Stimulated activated CD4-positive, alpha-beta T cell treated with anti-CD3 and anti-CD28 coated beads, Interleukin-15, amount 100 ng/mL, for 1 hour (primary cell): ENCODE data around the gene MRPL18.
"Not testable (repeated sequence)": the region's sequence is repeated elsewhere in the genome, so short reads cannot be mapped to it uniquely, and the experiment has no call there.

Experiments
- DNase-seq, 2 donors: peaks; one replicate each; pipeline ENCODE4 v3.0.0-alpha.2; 2020; ENCODE audit warnings: low read depth in 1 of 2, low spot score in 1 of 2

MRPL18 gene

DNA sequence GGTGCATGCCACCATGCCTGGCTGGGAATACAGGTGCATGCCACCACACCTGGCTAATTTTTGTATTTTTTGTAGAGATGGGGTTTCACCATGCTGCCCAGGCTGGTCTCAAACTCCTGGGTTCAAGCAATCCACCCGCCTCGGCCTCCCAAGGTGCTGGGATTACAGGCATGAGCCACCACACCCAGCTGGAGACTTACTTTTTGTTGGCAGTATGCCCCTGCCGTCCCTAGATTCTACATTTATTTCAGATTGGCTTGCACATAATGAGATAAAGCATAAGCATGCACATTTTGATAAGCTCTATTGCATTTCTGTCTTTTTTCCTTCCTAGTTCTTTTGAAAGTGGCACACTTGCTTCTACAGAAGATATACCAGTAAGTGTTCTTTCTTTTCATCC, 26.5 kb downstream of the MRPL18 start:
- DNase-seq, result not testable (repeated sequence)

DNA sequence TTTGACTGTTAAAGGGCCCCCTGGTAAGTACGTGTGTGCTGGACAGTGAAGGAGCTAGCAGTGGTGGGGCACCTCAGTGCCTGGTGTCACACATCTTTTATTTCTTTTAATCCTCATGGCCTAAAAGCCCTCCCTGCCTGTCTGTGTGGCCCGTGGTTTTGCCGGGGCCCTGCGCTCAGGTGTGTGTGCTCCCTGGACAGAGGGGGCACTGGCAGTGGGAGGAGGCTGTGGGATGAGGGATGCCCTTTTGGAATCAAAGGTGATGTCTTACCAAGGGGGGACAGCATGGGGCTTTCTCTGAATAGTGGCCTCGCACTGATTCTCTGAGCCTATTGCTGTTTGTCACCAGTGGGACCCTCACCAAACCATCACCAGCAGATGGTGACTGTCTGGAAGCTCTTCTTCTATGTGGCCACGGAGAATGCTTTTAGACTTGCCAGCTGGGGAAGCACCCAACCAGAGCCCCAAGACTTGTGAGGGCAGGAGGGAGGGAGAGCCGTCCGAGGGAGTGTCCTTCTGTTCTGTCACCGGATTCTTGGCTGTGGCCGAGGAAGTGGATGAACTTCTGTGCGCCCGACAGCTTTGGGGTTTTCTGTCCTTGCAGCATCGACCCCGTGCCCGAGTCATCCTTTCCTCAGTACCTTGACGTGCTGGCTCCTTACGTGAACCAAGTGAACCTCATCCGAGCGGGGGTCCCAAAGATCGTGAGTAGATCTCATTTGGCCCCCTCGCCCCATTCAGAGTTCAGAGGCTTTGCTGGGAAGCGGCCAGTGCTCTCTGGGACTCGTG, 27.9 kb downstream of the MRPL18 start:
- DNase-seq, result no peak

DNA sequence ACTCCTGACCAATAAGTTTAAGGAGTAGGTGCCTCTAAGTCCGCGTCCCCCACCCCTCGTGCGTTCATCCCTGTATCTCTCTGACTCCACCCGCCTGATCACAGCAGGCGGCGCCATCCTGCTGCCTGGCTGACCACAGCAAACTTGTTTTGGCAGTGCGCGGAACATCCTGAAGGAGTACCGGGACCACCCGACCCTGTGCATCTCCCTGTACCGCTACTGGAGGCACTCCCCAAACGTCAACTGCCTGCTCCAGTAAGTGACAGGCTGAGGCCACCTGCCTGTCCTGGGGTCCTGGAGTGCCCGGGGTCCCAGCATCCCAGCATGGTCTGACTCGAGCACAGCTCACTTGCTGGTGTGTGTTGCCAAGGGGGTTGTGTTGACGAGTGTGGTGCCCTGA, 28.8 kb downstream of the MRPL18 start:
- no peak for DNase-seq

- DNase-seq, result no peak
Measured at GRCh38 chr6:159819932-159820640, 29.8 kb downstream of the MRPL18 start.

DNA sequence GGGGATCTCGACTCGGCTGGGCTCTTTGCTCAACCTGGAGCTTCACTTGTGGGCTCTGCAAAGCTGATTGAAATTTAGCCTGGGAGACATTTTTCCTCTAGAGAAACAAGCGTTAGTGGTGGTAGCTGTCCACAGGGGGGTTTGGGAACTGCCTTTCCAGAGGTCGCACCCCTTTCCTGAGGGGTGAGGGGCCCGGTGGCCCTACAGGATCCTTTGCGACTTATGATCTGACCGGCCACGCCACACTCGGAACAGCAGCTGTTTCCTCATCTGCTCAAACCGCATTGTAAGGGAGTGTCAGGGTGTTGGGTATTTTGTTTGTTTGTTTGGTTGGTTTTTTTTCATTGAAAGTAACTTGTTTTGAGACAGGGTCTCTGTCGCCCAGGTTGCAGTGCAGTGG, 30.9 kb downstream of the MRPL18 start:
- no peak for DNase-seq

- DNase-seq, result no peak
Measured at GRCh38 chr6:159821726-159822125, 31.5 kb downstream of the MRPL18 start.

GRCh38 chr6:159823953-159824352, 33.7 kb downstream of the MRPL18 start:
- no peak for DNase-seq

DNA sequence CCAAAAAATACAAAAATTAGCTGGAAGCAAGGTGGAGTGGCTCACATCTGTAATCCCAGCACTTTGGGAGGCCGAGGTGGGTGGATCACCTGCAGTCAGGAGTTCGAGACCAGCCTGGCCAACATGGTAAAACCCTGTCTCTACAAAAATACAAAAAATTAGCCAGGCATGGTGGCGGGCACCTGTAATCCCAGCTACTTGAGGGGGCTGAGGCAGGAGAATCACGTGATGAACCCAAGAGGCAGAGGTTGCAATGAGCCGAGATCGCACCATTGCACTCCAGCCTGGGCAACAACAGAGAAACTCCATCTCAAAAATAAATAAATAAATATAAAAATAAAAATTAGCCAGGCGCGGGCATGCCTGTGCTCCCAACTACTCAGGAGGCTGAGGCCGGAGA, 34.4 kb downstream of the MRPL18 start:
- not testable (repeated sequence) for DNase-seq

DNA sequence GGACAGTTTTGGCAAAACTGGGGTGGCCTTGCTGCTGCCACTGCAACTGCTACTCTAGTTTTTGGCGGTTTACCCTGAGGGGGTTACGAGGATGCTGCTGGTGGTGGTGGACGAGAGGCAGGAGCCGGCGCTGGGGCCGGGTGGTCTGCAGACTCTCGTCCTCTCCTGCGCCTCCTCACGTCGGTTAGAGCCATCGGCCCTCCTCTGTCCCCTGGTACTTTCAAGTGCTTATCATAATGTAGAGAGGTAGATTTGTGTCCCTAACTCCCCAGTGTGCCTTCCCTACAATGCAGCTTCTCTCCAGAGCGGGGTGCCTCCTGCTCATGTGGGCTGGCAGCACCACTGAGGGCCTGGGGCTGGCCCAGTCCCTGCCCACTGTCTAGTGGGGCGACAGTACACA, 35.7 kb downstream of the MRPL18 start:
- DNase-seq, result no peak

DNA sequence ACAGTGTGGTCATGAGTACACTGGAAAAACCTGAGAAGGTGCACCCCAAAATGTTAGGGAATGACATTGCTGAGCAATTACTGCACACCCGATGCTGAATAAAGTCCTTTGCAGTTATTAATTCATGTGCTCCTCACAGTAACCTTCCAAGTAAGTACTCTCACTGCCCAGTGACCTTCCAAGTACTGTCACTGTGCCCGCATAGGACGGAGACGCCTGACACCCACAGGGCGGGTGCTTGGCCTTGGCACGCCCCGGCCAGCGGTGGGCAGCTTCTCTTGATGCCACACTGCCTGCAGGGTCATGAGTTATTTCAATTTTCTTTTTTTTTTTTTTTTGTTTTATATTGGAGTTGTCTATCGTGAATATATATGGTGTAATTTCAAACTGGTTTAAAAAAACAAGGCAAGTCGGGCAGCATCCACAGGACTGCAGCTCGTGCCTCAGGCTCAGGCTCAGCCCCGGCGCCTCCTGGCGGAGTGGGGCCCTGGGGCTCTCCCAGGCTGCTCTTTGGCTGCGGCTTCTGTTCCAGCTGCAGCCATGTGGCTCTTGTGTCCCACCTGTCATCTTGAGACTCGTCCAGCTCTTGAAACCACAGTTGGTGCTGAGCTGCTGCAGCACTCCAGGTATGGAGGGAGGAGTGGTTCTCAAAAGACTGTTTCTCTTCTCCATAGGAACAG, 36.8 kb downstream of the MRPL18 start:
- DNase-seq, result no peak

DNA sequence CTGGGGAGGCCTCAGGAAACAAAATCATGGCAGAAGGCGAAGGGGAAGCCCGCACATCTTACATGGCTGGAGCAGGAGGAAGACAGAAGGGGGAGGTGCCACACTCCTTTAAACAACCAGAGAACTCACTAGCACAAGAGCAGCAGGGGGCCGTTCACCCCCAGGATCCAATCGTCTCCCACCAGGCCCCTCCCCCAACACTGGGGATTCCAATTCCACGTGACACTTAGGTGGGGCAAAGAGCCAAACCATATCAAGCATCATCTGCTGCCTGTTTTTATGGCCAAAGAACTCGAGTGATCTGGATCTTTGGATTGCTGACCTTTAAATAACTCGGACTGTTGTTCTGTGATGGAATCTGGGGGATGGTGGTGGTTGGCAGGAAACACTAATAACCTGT, 37.8 kb downstream of the MRPL18 start:
- DNase-seq, result no peak

GRCh38 chr6:159829526-159829925, 39.3 kb downstream of the MRPL18 start:
- DNase-seq, result no peak

GRCh38 chr6:159830501-159831372, 40.5 kb downstream of the MRPL18 start:
- no peak for DNase-seq

GRCh38 chr6:159831373-159831679, 41.1 kb downstream of the MRPL18 start:
- DNase-seq, result no peak

DNA sequence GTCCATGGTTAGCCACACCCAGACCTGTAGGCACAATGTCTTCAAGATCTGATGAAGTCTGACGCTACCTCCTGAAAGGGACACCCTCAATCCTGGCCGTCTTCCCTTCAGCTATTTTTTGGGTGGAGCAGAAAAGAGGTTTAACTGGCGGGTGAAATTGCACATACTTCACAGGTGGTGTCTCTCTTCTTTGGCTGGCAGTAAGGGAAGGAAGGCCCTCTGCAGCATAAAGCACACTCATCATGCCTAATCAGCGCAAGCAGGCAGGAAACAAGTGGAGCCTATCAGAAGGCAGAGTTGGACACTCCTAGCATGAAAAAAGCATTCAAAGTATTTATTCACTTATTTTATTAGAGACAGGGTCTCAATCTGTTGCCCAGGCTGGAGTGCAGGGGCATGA, 42.7 kb downstream of the MRPL18 start:
- DNase-seq, result no peak

DNA sequence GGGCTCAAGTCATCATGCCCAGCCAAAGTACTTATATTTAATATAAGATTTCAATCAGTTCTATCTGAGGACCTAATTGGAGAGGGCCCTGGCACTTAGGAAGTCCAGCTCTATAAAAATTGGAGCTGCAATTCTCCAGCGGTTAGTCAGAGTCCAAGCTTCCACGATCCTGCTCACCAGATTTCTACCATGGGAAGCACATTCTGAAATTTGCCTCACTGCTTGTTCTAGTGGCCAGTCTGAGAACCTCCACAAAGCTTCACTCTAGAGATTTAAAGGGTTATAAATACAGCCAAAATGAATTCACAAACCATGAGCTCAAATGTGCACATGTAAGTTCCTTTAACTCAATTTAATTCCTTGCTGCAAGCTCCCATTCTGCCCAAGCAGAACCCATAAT, 43.3 kb downstream of the MRPL18 start:
- no peak for DNase-seq

DNA sequence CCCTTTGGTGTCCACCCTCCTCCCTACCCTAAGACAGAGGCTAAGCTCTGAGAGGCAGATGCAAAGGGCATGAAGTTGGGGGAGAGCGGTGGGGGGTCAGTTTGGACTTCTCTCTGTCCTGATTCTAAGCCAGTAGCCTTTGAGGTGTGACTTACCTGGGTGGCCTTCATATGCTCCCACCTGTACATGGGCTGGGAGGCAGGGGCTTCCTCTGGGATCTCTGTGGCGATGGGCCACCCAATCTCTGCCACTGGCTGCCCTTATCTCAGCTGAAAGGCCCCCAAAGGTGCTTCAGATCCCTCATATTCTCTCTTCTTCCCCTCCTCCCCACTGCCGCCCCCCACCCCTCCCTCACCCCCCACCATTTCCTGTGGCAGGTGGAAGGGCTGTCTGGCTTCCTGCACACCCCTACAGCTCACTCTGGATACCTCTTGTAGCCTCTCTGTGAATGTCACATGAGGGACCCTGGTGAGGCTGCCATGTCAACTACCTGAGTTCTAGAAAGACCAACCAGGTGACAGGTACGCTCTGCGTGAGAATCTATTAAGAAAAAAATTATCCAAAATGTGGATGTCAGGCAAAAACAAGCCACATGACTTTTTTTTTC, 43.8 kb downstream of the MRPL18 start:
- no peak for DNase-seq

- no peak for DNase-seq
Measured at GRCh38 chr6:159836718-159837490, 46.6 kb downstream of the MRPL18 start.

DNA sequence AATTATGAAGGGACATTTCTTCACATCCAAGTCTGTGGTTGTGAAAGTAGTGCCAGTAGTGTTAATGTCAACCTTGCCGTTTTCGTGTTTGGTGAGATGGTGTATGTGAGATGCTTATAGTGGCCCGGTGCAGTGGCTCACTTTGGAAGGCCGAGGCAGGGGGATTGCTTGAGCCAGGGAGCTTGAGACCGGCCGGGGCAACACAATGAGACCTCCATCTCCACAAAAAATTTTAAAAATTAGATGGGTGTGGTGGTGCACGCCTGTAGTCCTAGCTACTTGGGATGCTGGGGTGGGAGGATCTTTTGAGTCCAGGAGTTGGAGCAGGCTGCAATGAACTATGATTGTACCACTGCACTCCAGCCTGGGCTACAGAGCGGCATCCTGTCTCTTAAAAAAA, 47.2 kb downstream of the MRPL18 start:
- no peak for DNase-seq

DNA sequence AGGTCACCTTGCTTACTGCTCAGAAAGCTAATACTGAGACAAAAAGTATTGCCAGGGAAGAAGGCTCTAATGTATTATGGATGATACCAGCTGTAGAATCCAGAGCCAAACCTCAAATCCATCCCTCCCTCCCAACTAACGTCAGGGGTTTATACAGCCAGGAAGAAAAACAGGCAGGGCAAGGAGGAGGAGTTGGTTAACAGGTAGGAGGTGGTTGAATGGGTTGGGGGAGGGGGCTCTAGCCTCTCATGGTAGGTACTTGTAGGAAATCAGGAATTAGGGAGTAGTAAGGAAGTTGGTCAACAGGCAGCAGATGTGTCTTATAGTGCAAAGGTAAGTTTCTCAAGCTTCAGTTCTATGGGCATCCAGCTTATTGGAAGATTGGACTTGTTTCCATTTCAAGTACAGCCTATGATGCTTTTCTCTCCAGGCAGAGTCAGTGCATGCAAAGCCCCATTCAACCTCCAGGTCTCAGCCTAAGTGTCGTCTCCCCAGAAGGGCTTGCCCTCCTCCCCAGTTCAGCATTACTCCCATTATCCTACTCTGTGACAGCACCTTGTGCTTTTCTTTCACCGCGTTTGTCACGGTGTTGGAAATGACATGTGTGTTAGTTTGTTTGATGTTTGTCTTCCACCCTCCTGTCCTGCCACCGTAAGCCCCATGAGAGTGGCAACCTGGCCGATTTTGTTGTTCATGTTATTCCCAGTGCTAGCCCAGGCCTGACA, 47.9 kb downstream of the MRPL18 start:
- no peak for DNase-seq
